Lung (tissue), 12 donors: ENCODE results near the gene CYYR1. TPM values are rescaled to one million over a fixed set of nuclear protein-coding genes. Genes with fewer than 3 reads are reported as not detected.
"Not testable (repeated sequence)": the region's sequence is repeated elsewhere in the genome, so short reads cannot be mapped to it uniquely, and the experiment has no call there.

Experiments used
- ATAC-seq: fragments of 200-7000 bp; cut with Tn5 transposase; one replicate; pipeline ENCODE4 v1.9.1; 2020; ENCODE audit warnings: moderate number of reproducible peaks; ENCODE audit not compliant: insufficient read depth, low FRiP score
- DNase-seq, 3 donors: peaks; one replicate each; pipeline ENCODE4 v3.0.0-alpha.2; 2013 to 2017
- H3K27ac ChIP-seq, 2 donors: one replicate each; pipeline ENCODE4 v1.5.1; 2013; ENCODE audit warnings: mild to moderate bottlenecking in 2 of 2, moderate library complexity in 2 of 2, control low read depth in 1 of 2, inconsistent platforms in 1 of 2, low read depth in 1 of 2, low read length in 1 of 2
- H3K27me3 ChIP-seq, 3 donors: one replicate each; pipeline ENCODE4 v1.5.1; 2013; ENCODE audit warnings: low read length in 2 of 3; ENCODE audit not compliant: control insufficient read depth in 3 of 3, insufficient read depth in 3 of 3
- H3K36me3 ChIP-seq, 4 donors: one replicate each; pipeline ENCODE4 v1.5.1; 2013; ENCODE audit warnings: low read length in 4 of 4, mild to moderate bottlenecking in 1 of 4, moderate library complexity in 1 of 4; ENCODE audit not compliant: control insufficient read depth in 4 of 4, insufficient read depth in 4 of 4
- H3K4me1 ChIP-seq, 5 donors: one replicate each; pipeline ENCODE4 v1.5.1; 2013; ENCODE audit warnings: low read length in 5 of 5, mild to moderate bottlenecking in 2 of 5, moderate library complexity in 1 of 5; ENCODE audit not compliant: control insufficient read depth in 5 of 5, insufficient read depth in 5 of 5
- H3K4me3 ChIP-seq: one replicate; pipeline ENCODE4 v1.5.1; 2013; ENCODE audit warnings: mild to moderate bottlenecking, control low read depth, moderate library complexity
- H3K9ac ChIP-seq, 2 donors: one replicate each; pipeline ENCODE4 v1.5.1; 2013; ENCODE audit warnings: low read length in 2 of 2, control low read depth in 1 of 2; ENCODE audit not compliant: insufficient read depth in 1 of 2
- H3K9me3 ChIP-seq, 4 donors: one replicate each; pipeline ENCODE4 v1.5.1; 2013; ENCODE audit warnings: low read length in 3 of 4, mild to moderate bottlenecking in 1 of 4, moderate library complexity in 1 of 4; ENCODE audit not compliant: control insufficient read depth in 4 of 4, insufficient read depth in 3 of 4
- CTCF ChIP-seq: IDR thresholded peaks from 2 replicates; pipeline ENCODE4 v1.5.1; 2012; ENCODE audit warnings: mild to moderate bottlenecking; ENCODE audit errors: control extremely low read depth, extremely low read depth
- WGBS, 2 donors: extraction: QIAGEN DNeasy Blood & Tissue Kit; methylation state at CpG; one replicate each; pipeline ENCODE4 v1.1.7; 2013; 5-methylcytosine and 5-hydroxymethylcytosine counted together
- polyA plus RNA-seq, 2 donors: library from polyadenylated mRNA; stranded (reverse); fragments of 200-250 nt; gene quantifications; one replicate each; pipeline ENCODE4 v1.2.1, GENCODE V29; 2013
- total RNA-seq, 2 donors: library from RNA; depleted of rRNA in 1 of 2; stranded (reverse); fragments of >200 nt in 1 of 2; gene quantifications; one replicate each; pipeline ENCODE4 v1.2.1, GENCODE V29; 2014 to 2021
- donor health status: control.
- donor health status: control.
- donor health status: Bipolar disorder and iron deficiency.
- donor health status: healthy.
- donor health status: DM: yes; HTN: yes; CAD: no.

The CYYR1 gene
- total and polyA plus RNA-seq, 4 donors: 9.9 to 38.3 (median 16.6) TPM

GRCh38 chr21:26465916-26466315 is 107.2 kb downstream of the CYYR1 start:
- no peaks in the 10 kb centered on the region for H3K9me3 ChIP-seq
- peaks cover 0 to 5% (median 0%) of the 10 kb centered on the region in 5 donors for H3K4me1 ChIP-seq
- no peak overlapping the region for H3K9ac ChIP-seq
- H3K36me3 ChIP-seq: peaks cover 0 to 9% (median 0%) of the 10 kb centered on the region in 4 donors
- H3K4me3 ChIP-seq: no peak overlapping the region
- H3K27ac ChIP-seq: no peak overlapping the region
- no peaks in the 10 kb centered on the region for H3K27me3 ChIP-seq
- no peak for TF ChIP-seq CTCF
- 63 to 77% methylated on average over 3 of the region's 3 CpGs for WGBS, 2 donors
- ATAC-seq (no peak), DNase-seq (no peak)

- Histone ChIP-seq H3K9ac (no peak overlapping the region), H3K27ac (no peak overlapping the region), H3K4me1 (no peaks in the 10 kb centered on the region), H3K9me3 (no peaks in the 10 kb centered on the region), H3K36me3 (no peaks in the 10 kb centered on the region), H3K27me3 (no peaks in the 10 kb centered on the region), H3K4me3 (no peak overlapping the region)
- TF ChIP-seq CTCF: no peak
- ATAC-seq (no peak), DNase-seq (no peak)
- 74 to 78% methylated on average over 3 of the region's 3 CpGs for WGBS, 2 donors
Observed at GRCh38 chr21:26461500-26461899, 111.6 kb downstream of the CYYR1 start.

- no peaks in the 10 kb centered on the region for H3K4me1 ChIP-seq
- ATAC-seq (no peak), DNase-seq (no peak)
- H3K27ac ChIP-seq: no peak overlapping the region
- H3K9me3 ChIP-seq: no peaks in the 10 kb centered on the region
- no peak for TF ChIP-seq CTCF
- 92% methylated on average over 3 of the region's 3 CpGs for WGBS, 2 donors
- no peak overlapping the region for H3K9ac ChIP-seq
- no peak overlapping the region for H3K4me3 ChIP-seq
- no peaks in the 10 kb centered on the region for H3K27me3 ChIP-seq
- H3K36me3 ChIP-seq: no peaks in the 10 kb centered on the region
Observed at GRCh38 chr21:26460621-26461020, 112.5 kb downstream of the CYYR1 start.

- H3K36me3 ChIP-seq, DNase-seq, H3K9me3 ChIP-seq, H3K27me3 ChIP-seq, H3K9ac ChIP-seq, H3K27ac ChIP-seq, ATAC-seq, H3K4me1 ChIP-seq, H3K4me3 ChIP-seq: not testable (repeated sequence)
- WGBS, 2 donors: 80 to 91% methylated on average over 3 of the region's 3 CpGs
Observed at GRCh38 chr21:26458854-26459253, 114.2 kb downstream of the CYYR1 start.
